GM23338 (cell line): ENCODE measurements around the gene PTPRJ. TPM values are rescaled to one million over a fixed set of nuclear protein-coding genes. Genes with fewer than 3 reads are reported as not detected.

Source experiments
- ATAC-seq: fragments of 200-7000 bp; cut with Tn5 transposase; 3 replicates; pipeline ENCODE4 v1.9.1; 2020
- DNase-seq: peaks from one replicate; pipeline ENCODE4 v3.0.0-alpha.2; 2015; ENCODE audit warnings: low spot score
- H2AFZ ChIP-seq: fragments of 200-600 bp; sonication (generic); 2 replicates; pipeline ENCODE4 v1.8.0; 2016; ENCODE audit warnings: antibody characterized with exemption, mild to moderate bottlenecking, moderate library complexity
- H3F3A ChIP-seq: fragments of 200-600 bp; sonication (generic); replicated peaks from 2 replicates; pipeline ENCODE4 v1.8.0; 2017; ENCODE audit warnings: antibody characterized with exemption, mixed run types, low read depth
- H3K27ac ChIP-seq: fragments of 200-600 bp; sonication (generic); 2 replicates; pipeline ENCODE4 v1.6.1; 2016; ENCODE audit warnings: low read depth
- H3K27me3 ChIP-seq: fragments of 200-600 bp; sonication (generic); 2 replicates; pipeline ENCODE4 v1.8.0; 2016; ENCODE audit warnings: mild to moderate bottlenecking, mixed run types, moderate library complexity; ENCODE audit not compliant: insufficient read depth
- H3K36me3 ChIP-seq: fragments of 200-600 bp; sonication (generic); 2 replicates; pipeline ENCODE4 v1.8.0; 2016; ENCODE audit warnings: mild to moderate bottlenecking; ENCODE audit not compliant: insufficient read depth
- H3K4me1 ChIP-seq: fragments of 200-600 bp; sonication (generic); 2 replicates; pipeline ENCODE4 v1.8.0; 2016; ENCODE audit warnings: mild to moderate bottlenecking, moderate library complexity; ENCODE audit not compliant: insufficient read depth
- H3K4me2 ChIP-seq: fragments of 200-600 bp; sonication (generic); 2 replicates; pipeline ENCODE4 v1.7.1; 2017; ENCODE audit warnings: mixed run types
- H3K4me3 ChIP-seq: fragments of 200-600 bp; sonication (generic); 2 replicates; pipeline ENCODE4 v1.6.1; 2016; ENCODE audit warnings: mixed run types
- H3K79me2 ChIP-seq: fragments of 200-600 bp; sonication (generic); replicated peaks from 2 replicates; pipeline ENCODE4 v1.8.0; 2017; ENCODE audit warnings: mild to moderate bottlenecking; ENCODE audit not compliant: insufficient read depth
- H3K9me2 ChIP-seq: fragments of 200-600 bp; sonication (generic); 2 replicates; pipeline ENCODE4 v1.8.0; 2017; ENCODE audit not compliant: insufficient read depth
- H4K20me1 ChIP-seq: fragments of 200-600 bp; sonication (generic); replicated peaks from 2 replicates; pipeline ENCODE4 v1.8.0; 2017; ENCODE audit warnings: mild to moderate bottlenecking; ENCODE audit not compliant: insufficient read depth
- H3K27ac Mint-ChIP-seq: 2 replicates; pipeline ENCODE4 v1.8.0; 2020; ENCODE audit warnings: inconsistent platforms, mild to moderate bottlenecking, moderate library complexity, mixed read lengths
- H3K27me3 Mint-ChIP-seq: 3 replicates; pipeline ENCODE4 v1.8.0; 2022; ENCODE audit warnings: low read depth, mild to moderate bottlenecking, moderate library complexity, mixed read lengths, inconsistent platforms; ENCODE audit not compliant: insufficient read depth, poor library complexity
- H3K36me3 Mint-ChIP-seq: 3 replicates; pipeline ENCODE4 v1.8.0; 2021; ENCODE audit warnings: low read depth, mild to moderate bottlenecking, inconsistent platforms, moderate library complexity, mixed read lengths
- H3K4me1 Mint-ChIP-seq: 3 replicates; pipeline ENCODE4 v1.8.0; 2020; ENCODE audit warnings: mild to moderate bottlenecking, inconsistent platforms, mixed read lengths
- H3K4me3 Mint-ChIP-seq: 3 replicates; pipeline ENCODE4 v1.8.0; 2021; ENCODE audit warnings: moderate library complexity, mild to moderate bottlenecking, inconsistent platforms, mixed read lengths
- H3K9me3 Mint-ChIP-seq: 3 replicates; pipeline ENCODE4 v1.8.0; 2020; ENCODE audit warnings: moderate library complexity, mild to moderate bottlenecking, inconsistent platforms, mixed read lengths
- CREB1 ChIP-seq: fragments of 250-450 bp; sonication (Bioruptor Pico); IDR thresholded peaks from 2 replicates; pipeline ENCODE4 v1.5.0; 2020; ENCODE audit warnings: low read depth, mild to moderate bottlenecking, moderate library complexity
- CTCF ChIP-seq, 2 experiments: fragments of 200-600 bp in 1 of 2; sonication (generic) in 1 of 2; conservative IDR thresholded peaks; 2 replicates each; pipeline versions ENCODE4 v1.5.1 to v1.6.1; 2016 to 2017; ENCODE audit warnings: antibody characterized with exemption in 2 of 2, low read depth in 2 of 2, mild to moderate bottlenecking in 2 of 2, moderate library complexity in 1 of 2
- ETS1 ChIP-seq: IDR thresholded peaks from 2 replicates; pipeline ENCODE4 v1.6.1; 2016; ENCODE audit warnings: antibody characterized with exemption
- EZH2phosphoT487 ChIP-seq: fragments of 200-600 bp; sonication (generic); IDR thresholded peaks from one replicate; pipeline ENCODE4 v1.8.1; 2018; ENCODE audit warnings: antibody characterized with exemption; ENCODE audit not compliant: unreplicated experiment
- POLR2AphosphoS5 ChIP-seq: IDR thresholded peaks from 2 replicates; pipeline ENCODE4 v1.6.1; 2016; ENCODE audit warnings: antibody characterized with exemption, low read depth
- STAT1 ChIP-seq: IDR thresholded peaks from one replicate; pipeline ENCODE4 v1.6.1; 2016; ENCODE audit warnings: antibody characterized with exemption; ENCODE audit not compliant: unreplicated experiment
- ZNF331 ChIP-seq: fragments of 250-450 bp; sonication (Bioruptor Pico); IDR thresholded peaks from 2 replicates; pipeline ENCODE4 v1.5.0; 2020; ENCODE audit warnings: low read depth, mild to moderate bottlenecking, moderate library complexity
- ZNF462 ChIP-seq: fragments of 250-450 bp; sonication (Bioruptor Pico); IDR thresholded peaks from 2 replicates; pipeline ENCODE4 v1.5.0; 2020; ENCODE audit warnings: mild to moderate bottlenecking, moderate library complexity
- polyA plus RNA-seq: library from polyadenylated mRNA; unstranded; fragments of >200 nt; fragmentation: Nextera tagmentation; extraction: Ambion mirVana; gene quantifications from 2 replicates; pipeline ENCODE4 v1.2.1, GENCODE V29; 2016
- total RNA-seq: library from RNA; depleted of rRNA; stranded (reverse); fragments of >200 nt; shearing (Covaris generic); gene quantifications from 2 replicates; pipeline ENCODE4 v1.2.3, GENCODE V29; 2014

PTPRJ gene
- total and polyA plus RNA-seq, 2 experiments from 2014 or later: 4.2 to 16.0 TPM

GRCh38 chr11:47964546-47964945, 15.8 kb upstream of the PTPRJ start:
- no peaks in the 10 kb centered on the region for H3K4me1 ChIP-seq
- Mint-ChIP-seq H3K4me1 (no peaks in the 10 kb centered on the region), H3K9me3 (no peaks in the 10 kb centered on the region), H3K27ac (no peak overlapping the region), H3K27me3 (peaks cover 2% of the 10 kb centered on the region), H3K4me3 (no peak overlapping the region), H3K36me3 (no peaks in the 10 kb centered on the region)
- H3K4me3 ChIP-seq: no peak overlapping the region
- H3F3A ChIP-seq: no peaks in the 10 kb centered on the region
- H4K20me1 ChIP-seq: no peaks in the 10 kb centered on the region
- no peaks in the 10 kb centered on the region for H3K79me2 ChIP-seq
- H3K36me3 ChIP-seq: no peaks in the 10 kb centered on the region
- H2AFZ ChIP-seq: no peak overlapping the region
- no peak for TF ChIP-seq CTCF (conservative IDR thresholded peaks at IDR 0.05; ENCODE audit: low read depth in 2 of 2)
- ATAC-seq (no peak), DNase-seq (no peak)
- no peak overlapping the region for H3K4me2 ChIP-seq
- no peaks in the 10 kb centered on the region for H3K27me3 ChIP-seq
- no peak overlapping the region for H3K27ac ChIP-seq
- H3K9me2 ChIP-seq: no peaks in the 10 kb centered on the region

GRCh38 chr11:47967577-47968525, 12.5 kb upstream of the PTPRJ start:
- Mint-ChIP-seq H3K36me3 (no peaks in the 10 kb centered on the region), H3K27ac (no peak overlapping the region), H3K4me1 (no peaks in the 10 kb centered on the region), H3K4me3 (no peak overlapping the region), H3K9me3 (no peaks in the 10 kb centered on the region), H3K27me3 (peaks cover 9% of the 10 kb centered on the region)
- no peak for ATAC-seq
- Histone ChIP-seq H4K20me1 (no peaks in the 10 kb centered on the region), H3K4me2 (no peak overlapping the region), H3K4me3 (no peak overlapping the region), H2AFZ (peak overlapping the region; percentile 47; the same call in 1 of the 2 replicates), H3K4me1 (no peaks in the 10 kb centered on the region), H3K27ac (no peak overlapping the region), H3F3A (no peaks in the 10 kb centered on the region), H3K79me2 (no peaks in the 10 kb centered on the region), H3K27me3 (no peaks in the 10 kb centered on the region), H3K36me3 (no peaks in the 10 kb centered on the region), H3K9me2 (no peaks in the 10 kb centered on the region)
- no peak for DNase-seq
- TF ChIP-seq ZNF331 (no peak), CTCF (conservative IDR thresholded peaks at IDR 0.05; ENCODE audit: low read depth in 2 of 2) (no peak), POLR2AphosphoS5 (no peak), ETS1 (no peak), STAT1 (no peak), ZNF462 (CRISPR knock-in tag) (no peak), CREB1 (CRISPR knock-in tag) (no peak), EZH2phosphoT487 (no peak)
